ENCODE results near the gene PRDM12.
A peak's percentile ranks its signal among the peaks of the same experiment; 100 is the strongest.
"Not testable (repeated sequence)": the region's sequence is repeated elsewhere in the genome, so short reads cannot be mapped to it uniquely, and the experiment has no call there.

The PRDM12 gene

DNA sequence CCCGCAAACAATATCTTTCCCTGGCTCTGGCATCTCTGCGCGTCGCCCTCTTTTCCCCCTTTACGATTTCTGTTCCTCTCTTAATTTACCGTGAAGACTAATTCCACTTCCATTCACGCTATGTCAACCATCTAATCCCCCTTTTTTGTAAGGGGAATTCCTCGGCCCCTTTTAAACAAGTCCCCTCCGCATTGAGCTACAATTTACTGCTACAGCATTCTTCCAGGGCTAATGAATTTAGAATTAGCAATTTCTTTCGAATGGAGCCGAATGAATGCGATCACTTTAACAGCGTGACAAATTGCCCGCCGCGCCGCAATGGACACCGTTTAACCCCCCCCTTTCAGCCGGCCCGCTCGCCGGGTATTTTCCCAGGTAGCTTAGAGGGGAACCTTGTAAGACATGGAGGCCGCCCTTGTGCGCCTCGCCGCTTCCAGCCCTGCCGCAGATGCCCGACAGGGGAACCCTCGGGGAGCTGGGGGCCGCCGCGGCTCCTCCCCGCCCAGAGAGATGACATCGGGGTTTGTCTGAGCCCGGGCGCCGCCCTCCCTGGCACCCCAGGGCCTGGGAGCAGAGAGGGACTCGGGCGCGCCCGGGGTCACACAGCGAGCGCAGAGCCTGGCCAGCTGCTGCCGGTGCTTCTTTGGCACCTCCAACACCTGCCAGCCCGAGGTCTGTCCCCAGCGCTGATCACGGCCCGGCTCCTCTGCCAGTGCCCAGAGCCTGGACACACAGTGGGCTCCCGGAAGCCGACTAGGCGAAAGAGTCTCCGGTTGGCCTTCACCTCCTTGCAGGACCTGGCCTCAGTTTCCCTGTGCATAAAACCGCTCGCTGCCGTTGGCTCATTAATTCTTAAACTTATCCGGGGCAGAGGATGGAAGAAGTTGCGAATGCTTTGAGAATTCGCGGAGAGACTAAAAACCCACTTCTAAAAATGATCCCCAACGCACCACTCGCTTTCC, 1.3 kb downstream of the PRDM12 start:
- DNase-seq, result no peak

DNA sequence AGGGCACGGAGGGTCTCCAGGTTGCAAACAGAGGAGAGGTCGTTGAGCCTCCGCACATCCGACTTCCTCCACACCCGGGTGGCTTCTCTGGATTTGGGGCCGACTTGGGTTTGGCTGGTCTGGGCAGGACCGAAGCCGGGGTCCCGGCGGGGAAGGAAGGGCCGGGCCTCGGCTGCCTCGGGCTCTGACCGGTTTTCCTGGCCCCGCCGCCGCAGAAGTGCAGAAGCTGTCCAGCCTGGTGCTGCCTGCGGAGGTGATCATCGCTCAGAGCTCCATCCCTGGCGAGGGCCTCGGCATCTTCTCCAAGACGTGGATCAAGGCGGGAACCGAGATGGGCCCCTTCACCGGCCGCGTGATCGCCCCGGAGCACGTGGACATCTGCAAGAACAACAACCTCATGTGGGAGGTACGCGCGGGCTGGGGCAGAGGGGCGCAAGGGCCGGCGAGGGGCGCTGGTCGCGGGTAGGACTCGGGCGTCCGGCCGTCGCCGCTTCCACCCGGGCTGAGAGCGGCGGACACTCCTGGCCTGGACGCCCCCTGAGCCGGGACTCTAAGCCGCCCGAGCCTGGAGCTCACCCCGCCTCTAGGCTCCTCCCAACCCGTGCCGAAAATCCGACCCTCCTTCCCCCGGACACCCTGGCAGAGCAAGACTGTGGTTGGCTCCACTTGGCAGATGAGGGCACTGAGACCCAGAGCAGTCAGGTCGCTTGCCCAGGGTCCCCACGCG, 2.2 kb downstream of the PRDM12 start:
- no peak for DNase-seq

- no peak for DNase-seq
Observed at GRCh38 chr9:130667120-130667435, 2.7 kb downstream of the PRDM12 start.

- DNase-seq, result no peak
Observed at GRCh38 chr9:130668196-130668595, 3.8 kb downstream of the PRDM12 start.

DNA sequence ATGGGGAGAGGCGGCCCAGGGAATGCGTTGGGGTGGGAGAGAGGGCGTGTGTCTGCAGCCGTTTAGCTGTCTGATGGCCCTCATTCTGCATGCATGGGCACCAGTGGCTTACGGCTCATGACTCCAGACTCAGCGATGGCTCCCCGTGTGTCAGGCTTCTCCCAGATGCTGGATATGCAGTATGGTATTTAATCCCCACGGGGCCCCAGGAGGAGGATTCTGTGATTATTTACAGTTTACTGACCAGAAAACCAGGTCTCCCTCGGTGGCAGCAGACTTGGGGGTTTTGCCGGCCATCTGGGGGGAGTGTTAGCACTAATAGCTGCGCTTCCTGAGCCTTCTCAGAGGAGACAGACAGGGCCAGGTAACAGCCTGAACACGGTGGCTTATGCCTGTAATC, 4.3 kb downstream of the PRDM12 start:
- no peak for DNase-seq

DNA sequence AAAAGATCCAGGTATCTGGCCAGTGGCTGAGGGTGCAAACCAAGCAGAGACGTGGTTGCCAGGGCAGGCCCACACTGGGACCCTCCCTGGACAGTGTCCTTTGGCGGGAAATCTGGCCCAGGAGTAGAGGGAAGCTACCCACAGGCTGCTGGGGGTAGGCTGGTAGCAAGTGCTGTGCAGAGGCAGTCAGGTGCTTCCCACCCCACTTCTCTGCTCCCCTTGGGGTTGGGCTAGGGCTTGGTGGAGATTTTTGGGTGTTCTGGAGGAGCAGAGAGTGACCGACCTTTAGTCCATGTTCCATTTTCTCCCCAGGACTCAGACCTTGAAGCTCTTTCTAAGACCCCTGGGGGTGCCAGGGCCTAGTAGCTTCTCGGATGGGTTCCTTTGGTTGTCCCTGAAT, 5.6 kb downstream of the PRDM12 start:
- no peak for DNase-seq

DNA sequence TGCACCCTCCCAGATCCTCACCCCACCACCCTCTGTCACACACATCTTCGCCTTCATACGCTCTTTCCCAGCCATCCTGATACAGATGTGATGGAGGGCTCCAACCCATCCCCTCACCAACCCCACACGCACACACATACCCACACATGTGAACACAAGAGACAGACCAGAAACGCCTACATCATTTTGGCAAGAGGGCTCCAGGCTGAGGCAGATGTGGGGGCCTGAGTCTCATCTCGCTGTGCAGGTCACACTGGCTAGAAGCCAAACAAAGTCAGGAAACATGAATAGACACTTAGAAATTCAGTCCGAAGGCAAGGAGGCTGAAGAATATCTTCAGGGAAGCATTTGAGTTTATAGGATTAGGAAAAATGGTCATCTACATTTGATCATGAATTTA, 6.2 kb downstream of the PRDM12 start:
- DNase-seq, result peak; percentile 29

GRCh38 chr9:130672466-130672865, 8.1 kb downstream of the PRDM12 start:
- DNase-seq, result no peak

GRCh38 chr9:130672933-130673615, 8.7 kb downstream of the PRDM12 start:
- DNase-seq, result no peak

GRCh38 chr9:130675396-130675795, 11.0 kb downstream of the PRDM12 start:
- DNase-seq, result no peak

- DNase-seq, result no peak
Observed at GRCh38 chr9:130677252-130677651, 12.9 kb downstream of the PRDM12 start.

- peak; percentile 77 for DNase-seq
Observed at GRCh38 chr9:130680836-130681768, 16.7 kb downstream of the PRDM12 start.

GRCh38 chr9:130681769-130682420, 17.5 kb downstream of the PRDM12 start:
- DNase-seq, result no peak

GRCh38 chr9:130682421-130683121, 18.2 kb downstream of the PRDM12 start:
- peak; percentile 55 for DNase-seq

DNA sequence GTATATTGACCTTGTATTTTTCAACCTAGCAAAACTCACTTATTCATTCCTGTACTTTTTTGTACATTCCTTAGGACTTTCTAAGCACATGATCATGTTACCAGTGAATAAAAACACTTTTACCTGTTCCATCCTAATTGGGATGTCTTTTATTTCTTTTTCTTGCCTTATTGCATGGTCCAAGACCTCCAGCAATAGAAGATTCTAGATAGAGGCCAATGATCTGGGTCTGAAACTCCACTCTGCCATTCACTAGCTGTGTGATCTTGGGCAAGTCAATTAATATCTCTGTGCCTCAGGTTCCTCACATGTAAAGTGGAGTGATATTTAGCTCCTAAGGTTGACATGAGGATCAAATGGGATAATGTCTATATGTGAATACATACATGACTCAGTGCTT, 20.7 kb downstream of the PRDM12 start:
- no peak for DNase-seq

DNA sequence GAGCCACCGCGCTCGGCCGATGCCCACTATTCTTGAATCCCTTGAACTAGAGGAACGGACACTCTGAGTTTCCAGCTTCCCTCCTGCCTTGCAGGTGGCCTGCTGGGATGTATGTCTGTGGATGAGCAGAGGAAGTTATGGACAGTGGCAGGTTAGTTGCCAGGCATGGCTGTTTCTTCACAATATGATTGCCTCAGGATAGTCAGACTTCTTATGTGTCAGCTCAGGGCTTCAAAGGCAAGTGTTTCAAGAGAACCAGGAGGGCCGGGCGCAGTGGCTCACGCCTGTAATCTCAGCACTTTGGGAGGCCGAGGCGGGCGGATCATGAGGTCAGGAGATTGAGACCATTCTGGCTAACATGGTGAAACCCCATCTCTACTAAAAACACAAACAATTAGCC, 21.6 kb downstream of the PRDM12 start:
- DNase-seq, result not testable (repeated sequence)

- DNase-seq, result no peak
Observed at GRCh38 chr9:130687615-130688014, 23.2 kb downstream of the PRDM12 start.

DNA sequence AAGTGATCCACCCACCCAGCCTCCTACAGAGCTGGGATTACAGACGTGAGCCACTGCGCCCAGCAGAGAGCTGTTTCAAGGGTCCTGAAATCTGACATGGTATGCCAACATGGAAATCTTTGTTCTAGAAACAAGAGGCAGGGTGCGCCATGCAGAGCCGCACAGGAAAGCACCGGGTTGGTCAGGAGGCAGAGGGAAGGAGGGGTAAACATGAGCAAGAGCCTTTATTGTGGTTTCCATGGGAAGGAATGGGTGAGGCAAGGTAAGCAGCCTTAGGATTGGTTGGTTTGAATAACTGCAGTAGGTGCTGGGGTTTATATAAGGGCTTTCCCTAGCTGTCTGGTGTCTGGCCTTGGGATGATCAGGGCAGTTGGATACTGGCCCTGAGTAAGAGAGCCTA, 23.7 kb downstream of the PRDM12 start:
- DNase-seq, result no peak

- DNase-seq, result no peak
Observed at GRCh38 chr9:130689572-130689936, 25.2 kb downstream of the PRDM12 start.

GRCh38 chr9:130689937-130690700, 25.7 kb downstream of the PRDM12 start:
- peak; percentile 93 for DNase-seq
